ENCODE results near the gene CP. TPM values are rescaled to one million over a fixed set of nuclear protein-coding genes. Genes with fewer than 3 reads are reported as not detected.
"Not testable (repeated sequence)": the region's sequence is repeated elsewhere in the genome, so short reads cannot be mapped to it uniquely, and the experiment has no call there.

CP gene
- total RNA-seq, 1 donor from 2014 or later: not detected

DNA sequence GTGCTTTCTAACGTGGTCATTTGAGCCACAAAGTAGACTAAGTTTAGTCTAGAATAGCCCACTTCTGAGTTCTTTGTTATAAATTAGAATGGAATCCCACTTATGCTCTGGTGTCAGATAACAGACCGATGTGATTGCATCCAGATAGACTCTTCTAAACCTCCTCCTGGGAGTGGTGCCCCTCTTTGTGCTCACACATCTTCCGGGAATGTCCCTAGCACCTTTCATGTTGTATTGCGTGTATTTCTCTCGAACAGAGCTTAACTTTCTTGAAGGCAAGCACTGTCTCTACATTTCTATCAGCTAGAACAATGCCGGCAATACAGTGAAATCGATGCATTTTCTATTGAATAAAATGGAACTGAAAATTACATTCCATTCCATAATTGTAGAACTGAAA lies 23.0 kb downstream of the CP start:
- ATAC-seq (ENCODE audit: low read depth): no peak
- no peaks in the 10 kb centered on the region for H3K27me3 Mint-ChIP-seq
- no peaks in the 10 kb centered on the region for H3K9me3 Mint-ChIP-seq
- no peak for DNase-seq
- H3K27ac Mint-ChIP-seq: no peak overlapping the region
- ChIA-PET CTCF (no interaction called here), POLR2A (no interaction called here)
- no peak for TF ChIP-seq CTCF (IDR thresholded peaks at IDR 0.05)
- no peaks in the 10 kb centered on the region for H3K36me3 Mint-ChIP-seq (ENCODE audit: low read depth)
- peaks cover 7% of the 10 kb centered on the region for H3K4me1 Mint-ChIP-seq
- no peak overlapping the region for H3K4me3 Mint-ChIP-seq
- intact Hi-C loops (cut with micrococcal nuclease): no loop called here

DNA sequence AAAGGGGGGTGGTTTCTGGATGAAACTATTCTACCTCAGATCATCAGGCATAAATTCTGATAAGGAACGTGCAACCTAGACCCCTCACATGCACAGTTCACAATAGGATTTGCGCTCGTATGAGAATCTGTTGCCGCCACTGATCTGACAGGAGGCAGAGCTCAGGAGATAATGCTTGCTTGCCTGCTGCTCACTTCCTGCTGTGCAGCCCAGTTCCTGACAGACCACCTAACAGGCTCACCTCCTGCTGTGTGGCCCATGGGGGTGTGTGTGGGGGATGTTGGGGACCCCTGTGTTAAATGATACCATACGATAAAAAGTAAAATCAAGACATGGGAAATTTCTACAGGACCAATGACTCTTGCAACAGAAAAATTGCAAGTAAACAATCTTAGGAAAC lies 24.0 kb downstream of the CP start:
- ATAC-seq (ENCODE audit: low read depth): no peak
- H3K36me3 Mint-ChIP-seq (ENCODE audit: low read depth): no peaks in the 10 kb centered on the region
- H3K4me1 Mint-ChIP-seq: peaks cover 2% of the 10 kb centered on the region
- H3K4me3 Mint-ChIP-seq: no peak overlapping the region
- DNase-seq: no peak
- intact Hi-C loops (cut with micrococcal nuclease): no loop called here
- ChIA-PET POLR2A (no interaction called here), CTCF (no interaction called here)
- H3K27ac Mint-ChIP-seq: no peak overlapping the region
- no peaks in the 10 kb centered on the region for H3K27me3 Mint-ChIP-seq
- no peaks in the 10 kb centered on the region for H3K9me3 Mint-ChIP-seq
- no peak for TF ChIP-seq CTCF (IDR thresholded peaks at IDR 0.05)

DNA sequence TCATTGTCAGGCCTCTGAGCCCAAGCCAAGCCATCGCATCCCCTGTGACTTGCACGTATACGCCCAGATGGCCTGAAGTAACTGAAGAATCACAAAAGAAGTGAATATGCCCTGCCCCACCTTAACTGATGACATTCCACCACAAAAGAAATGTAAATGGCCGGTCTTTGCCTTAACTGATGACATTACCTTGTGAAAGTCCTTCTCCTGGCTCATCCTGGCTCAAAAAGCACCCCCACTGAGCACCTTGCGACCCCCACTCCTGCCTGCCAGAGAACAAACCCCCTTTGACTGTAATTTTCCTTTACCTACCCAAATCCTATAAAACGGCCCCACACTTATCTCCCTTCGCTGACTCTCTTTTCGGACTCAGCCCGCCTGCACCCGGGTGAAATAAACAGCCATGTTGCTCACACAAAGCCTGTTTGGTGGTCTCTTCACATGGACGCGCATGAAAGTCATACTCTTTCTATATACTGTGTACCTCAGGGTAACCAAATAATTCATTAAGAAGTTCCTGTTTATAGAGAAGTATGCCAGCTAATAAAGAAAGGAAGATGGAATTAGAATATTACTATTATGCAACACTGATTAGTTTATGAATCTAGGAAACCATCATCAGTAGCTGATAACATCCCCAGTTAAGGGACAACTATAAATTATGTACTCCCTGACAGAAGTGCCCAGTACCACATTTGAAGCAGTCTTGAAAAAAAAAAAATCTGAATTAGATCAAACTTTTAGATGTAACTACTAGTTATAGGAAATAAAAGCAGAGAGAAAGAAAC lies 24.6 kb downstream of the CP start:
- H3K9me3 Mint-ChIP-seq; H3K27ac Mint-ChIP-seq; H3K4me3 Mint-ChIP-seq; H3K36me3 Mint-ChIP-seq (ENCODE audit: low read depth); POLR2A ChIA-PET; DNase-seq; H3K27me3 Mint-ChIP-seq; CTCF ChIA-PET; ATAC-seq (ENCODE audit: low read depth); intact Hi-C loops (cut with micrococcal nuclease); H3K4me1 Mint-ChIP-seq: not testable (repeated sequence)

- DNase-seq (no peak), ATAC-seq (ENCODE audit: low read depth) (no peak)
- Mint-ChIP-seq H3K4me1 (no peaks in the 10 kb centered on the region), H3K9me3 (no peaks in the 10 kb centered on the region), H3K27ac (no peak overlapping the region), H3K36me3 (ENCODE audit: low read depth) (no peaks in the 10 kb centered on the region), H3K27me3 (no peaks in the 10 kb centered on the region), H3K4me3 (no peak overlapping the region)
- ChIA-PET CTCF (no interaction called here), POLR2A (no interaction called here)
- intact Hi-C loops (cut with micrococcal nuclease): no loop called here
- TF ChIP-seq CTCF (IDR thresholded peaks at IDR 0.05): no peak
Observed at GRCh38 chr3:149195221-149195620, 26.4 kb downstream of the CP start.

GRCh38 chr3:149188494-149188893 lies 33.1 kb downstream of the CP start:
- Mint-ChIP-seq H3K9me3 (no peaks in the 10 kb centered on the region), H3K36me3 (ENCODE audit: low read depth) (no peaks in the 10 kb centered on the region), H3K27ac (no peak overlapping the region), H3K4me3 (no peak overlapping the region), H3K4me1 (no peaks in the 10 kb centered on the region), H3K27me3 (no peaks in the 10 kb centered on the region)
- intact Hi-C loops (cut with micrococcal nuclease): no loop called here
- ATAC-seq (ENCODE audit: low read depth): no peak
- no peak for DNase-seq
- ChIA-PET POLR2A (no interaction called here), CTCF (no interaction called here)
- no peak for TF ChIP-seq CTCF (IDR thresholded peaks at IDR 0.05)

DNA sequence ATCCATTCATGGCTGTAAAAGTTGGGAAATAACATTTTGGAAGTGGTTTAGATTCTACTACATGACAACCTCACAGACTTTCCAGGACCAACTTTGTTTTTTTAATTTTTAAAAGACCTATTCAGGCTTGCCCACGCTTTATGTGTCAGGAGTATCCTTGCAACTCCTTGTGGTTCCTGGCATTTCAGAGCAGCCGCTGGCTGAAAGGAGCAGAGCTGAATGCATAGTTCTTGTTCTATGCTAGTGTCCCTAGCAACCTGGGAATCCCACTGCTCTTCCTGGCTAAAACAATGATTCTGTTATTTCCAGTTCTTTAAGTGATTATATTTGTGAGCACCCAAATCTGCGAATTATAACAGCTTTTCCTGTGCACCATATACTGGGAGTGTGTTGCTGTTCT lies 34.9 kb downstream of the CP start:
- no peak for DNase-seq
- H3K4me3 Mint-ChIP-seq: no peak overlapping the region
- H3K9me3 Mint-ChIP-seq: no peaks in the 10 kb centered on the region
- no peak for ATAC-seq (ENCODE audit: low read depth)
- no peaks in the 10 kb centered on the region for H3K27me3 Mint-ChIP-seq
- no peak overlapping the region for H3K27ac Mint-ChIP-seq
- H3K36me3 Mint-ChIP-seq (ENCODE audit: low read depth): no peaks in the 10 kb centered on the region
- POLR2A ChIA-PET: no interaction called here
- no peak for TF ChIP-seq CTCF (IDR thresholded peaks at IDR 0.05)
- intact Hi-C loops (cut with micrococcal nuclease): no loop called here
- no peaks in the 10 kb centered on the region for H3K4me1 Mint-ChIP-seq
- CTCF ChIA-PET: no interaction called here

All from activated B cell treated with CpG ODN at 0.5 μM for 24 hours (primary cell).